Uterus (tissue), 2 donors: ENCODE data around the gene ZCCHC7.

Experiments used
- POLR2A ChIP-seq, 2 donors: fragments of 450-650 bp; IDR thresholded peaks; one replicate each; pipeline ENCODE4 v1.6.1; 2016; ENCODE audit warnings: antibody characterized with exemption in 2 of 2, mild to moderate bottlenecking in 1 of 2, moderate library complexity in 1 of 2
- TF ChIP-seq, protein P1 (sequence below), 4 experiments: fragments of 200-600 bp in 2 of 4; fragments of 450-650 bp in 2 of 4; sonication (generic) in 2 of 4; IDR thresholded peaks; one replicate each; pipeline ENCODE4 v1.5.1; 2016 to 2019; ENCODE audit warnings: antibody characterized with exemption in 4 of 4, mild to moderate bottlenecking in 2 of 4, moderate library complexity in 1 of 4

DNA sequence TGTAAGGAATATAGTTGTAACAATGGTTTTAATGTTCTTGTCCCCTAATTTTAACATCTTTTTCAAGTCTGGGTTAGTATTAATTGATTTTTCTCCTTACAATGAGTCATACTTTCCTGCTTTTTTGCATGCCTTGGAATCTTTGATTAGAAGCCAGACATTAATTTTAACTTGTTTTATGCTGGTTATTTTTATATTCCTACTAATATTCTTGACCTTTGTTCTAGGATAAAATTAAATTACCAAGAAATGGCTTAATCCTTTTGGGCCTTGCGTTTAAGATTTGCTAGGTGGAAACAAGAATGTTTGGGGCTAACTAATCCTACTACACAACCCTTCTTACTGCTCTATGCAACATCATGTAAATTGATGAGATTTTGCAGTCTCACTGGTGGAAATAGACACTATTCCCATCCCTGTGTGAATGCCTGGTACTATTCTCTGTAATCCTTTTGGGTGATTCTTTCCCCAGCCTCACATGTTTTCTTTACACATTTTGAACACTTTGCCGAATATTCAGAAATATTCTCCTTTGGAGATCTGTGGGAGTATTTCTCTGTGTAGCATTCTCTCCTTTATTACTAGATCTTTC lies 47.2 kb downstream of the ZCCHC7 start:
- TF ChIP-seq, protein P1, sequence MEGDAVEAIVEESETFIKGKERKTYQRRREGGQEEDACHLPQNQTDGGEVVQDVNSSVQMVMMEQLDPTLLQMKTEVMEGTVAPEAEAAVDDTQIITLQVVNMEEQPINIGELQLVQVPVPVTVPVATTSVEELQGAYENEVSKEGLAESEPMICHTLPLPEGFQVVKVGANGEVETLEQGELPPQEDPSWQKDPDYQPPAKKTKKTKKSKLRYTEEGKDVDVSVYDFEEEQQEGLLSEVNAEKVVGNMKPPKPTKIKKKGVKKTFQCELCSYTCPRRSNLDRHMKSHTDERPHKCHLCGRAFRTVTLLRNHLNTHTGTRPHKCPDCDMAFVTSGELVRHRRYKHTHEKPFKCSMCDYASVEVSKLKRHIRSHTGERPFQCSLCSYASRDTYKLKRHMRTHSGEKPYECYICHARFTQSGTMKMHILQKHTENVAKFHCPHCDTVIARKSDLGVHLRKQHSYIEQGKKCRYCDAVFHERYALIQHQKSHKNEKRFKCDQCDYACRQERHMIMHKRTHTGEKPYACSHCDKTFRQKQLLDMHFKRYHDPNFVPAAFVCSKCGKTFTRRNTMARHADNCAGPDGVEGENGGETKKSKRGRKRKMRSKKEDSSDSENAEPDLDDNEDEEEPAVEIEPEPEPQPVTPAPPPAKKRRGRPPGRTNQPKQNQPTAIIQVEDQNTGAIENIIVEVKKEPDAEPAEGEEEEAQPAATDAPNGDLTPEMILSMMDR (IDR thresholded peaks at IDR 0.05): no peak
- no peak for TF ChIP-seq POLR2A (IDR thresholded peaks at IDR 0.05)
